GM06990 (cell line): Measurements from ENCODE around the gene MBD2.
"Not testable (repeated sequence)": the region's sequence is repeated elsewhere in the genome, so short reads cannot be mapped to it uniquely, and the experiment has no call there.

Source experiments
- DNase-seq: peaks from one replicate; pipeline ENCODE4 v3.0.0-alpha.2; 2011; ENCODE audit not compliant: insufficient read length; ENCODE audit errors: extremely low read depth
- H3K27me3 ChIP-seq: replicated peaks from 2 replicates; pipeline ENCODE4 v1.6.0; 2011; ENCODE audit warnings: low read length; ENCODE audit not compliant: control insufficient read depth, insufficient read depth
- H3K36me3 ChIP-seq: 2 replicates; pipeline ENCODE4 v1.5.1; 2011; ENCODE audit warnings: low read length; ENCODE audit not compliant: control insufficient read depth, insufficient read depth
- H3K4me3 ChIP-seq: replicated peaks from 2 replicates; pipeline ENCODE4 v1.5.1; 2011; ENCODE audit warnings: low read depth, mild to moderate bottlenecking, control low read depth, low read length
- CTCF ChIP-seq: IDR thresholded peaks from 2 replicates; pipeline ENCODE4 v1.5.1; 2011; ENCODE audit warnings: low read length, control low read depth, mild to moderate bottlenecking, inconsistent platforms; ENCODE audit not compliant: insufficient read depth, poor library complexity, severe bottlenecking

MBD2 gene

GRCh38 chr18:54215069-54215468, 9.4 kb downstream of the MBD2 start:
- no peak for DNase-seq
- no peaks in the 10 kb centered on the region; the same call in none of the 2 replicates for H3K36me3 ChIP-seq
- H3K4me3 ChIP-seq: no peak overlapping the region
- no peaks in the 10 kb centered on the region for H3K27me3 ChIP-seq
- TF ChIP-seq CTCF: no peak

GRCh38 chr18:54210463-54210862, 14.0 kb downstream of the MBD2 start:
- Histone ChIP-seq H3K4me3 (peak overlapping the region; percentile 43; the same call in 1 of the 2 replicates), H3K36me3 (no peaks in the 10 kb centered on the region; the same call in 1 of the 2 replicates), H3K27me3 (no peaks in the 10 kb centered on the region)
- peak; percentile 57 for DNase-seq
- TF ChIP-seq CTCF: no peak

- peak; percentile 68 for DNase-seq
- Histone ChIP-seq H3K36me3 (peaks cover 1% of the 10 kb centered on the region; the same call in 1 of the 2 replicates), H3K27me3 (no peaks in the 10 kb centered on the region), H3K4me3 (peak overlapping the region; percentile 31)
- TF ChIP-seq CTCF: no peak
Measured at GRCh38 chr18:54209471-54210180, 14.8 kb downstream of the MBD2 start.

GRCh38 chr18:54206447-54206846, 18.0 kb downstream of the MBD2 start:
- no peak overlapping the region for H3K4me3 ChIP-seq
- H3K27me3 ChIP-seq: no peaks in the 10 kb centered on the region
- TF ChIP-seq CTCF: no peak
- peaks cover 5% of the 10 kb centered on the region for H3K36me3 ChIP-seq
- DNase-seq: no peak

- no peak for TF ChIP-seq CTCF
- H3K4me3 ChIP-seq: no peak overlapping the region
- H3K36me3 ChIP-seq: peaks cover 5% of the 10 kb centered on the region
- no peaks in the 10 kb centered on the region for H3K27me3 ChIP-seq
- DNase-seq: no peak
Measured at GRCh38 chr18:54205959-54206358, 18.5 kb downstream of the MBD2 start.

GRCh38 chr18:54205448-54205847, 19.0 kb downstream of the MBD2 start:
- not testable (repeated sequence) for H3K36me3 ChIP-seq, H3K4me3 ChIP-seq, H3K27me3 ChIP-seq, DNase-seq
